T follicular helper cell (primary cell): ENCODE results near the gene ITGB3.
"Not testable (repeated sequence)": the region's sequence is repeated elsewhere in the genome, so short reads cannot be mapped to it uniquely, and the experiment has no call there.

Experiments
- DNase-seq: peaks from one replicate; pipeline ENCODE4 v3.0.0-alpha.2; 2020; ENCODE audit warnings: low read depth

Gene ITGB3

DNA sequence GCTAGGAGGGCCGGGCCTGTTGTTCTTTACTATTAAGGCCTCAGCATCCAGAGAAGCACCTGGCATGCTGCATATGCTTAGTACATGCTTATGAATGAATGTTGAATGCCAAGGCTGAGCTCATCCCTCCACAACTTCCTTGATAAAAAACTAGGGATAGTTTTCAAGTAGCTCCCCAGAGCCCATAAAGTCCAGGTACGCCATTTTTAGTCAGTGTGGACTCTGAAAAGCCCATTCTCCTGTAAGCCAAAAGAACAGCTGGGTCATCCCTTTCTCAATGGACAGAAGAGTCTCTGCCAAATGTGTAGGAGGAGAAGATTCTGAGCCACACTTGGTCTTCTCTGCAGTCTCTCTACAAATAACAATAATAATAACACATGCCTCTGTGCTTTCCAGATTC is 8.9 kb upstream of the ITGB3 start:
- no peak for DNase-seq

DNA sequence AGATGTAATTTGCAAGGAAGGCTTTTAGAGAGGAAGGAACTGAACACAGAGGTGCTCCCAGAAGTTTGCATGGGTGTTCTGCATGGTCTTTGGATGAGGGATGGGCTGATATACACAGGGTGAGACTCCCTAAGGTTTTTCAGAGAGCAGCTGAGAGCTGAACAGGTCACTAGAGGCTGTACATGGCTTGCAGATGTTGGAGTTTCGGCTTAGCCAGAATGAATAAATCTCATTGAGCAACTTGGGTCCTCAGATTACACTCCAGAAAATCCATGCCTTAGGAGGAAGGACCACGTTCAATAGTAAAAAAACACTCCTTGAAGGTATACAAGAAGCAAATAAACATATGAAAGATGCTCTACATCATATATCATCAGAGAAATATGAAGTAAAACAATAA is 7.5 kb upstream of the ITGB3 start:
- no peak for DNase-seq

DNA sequence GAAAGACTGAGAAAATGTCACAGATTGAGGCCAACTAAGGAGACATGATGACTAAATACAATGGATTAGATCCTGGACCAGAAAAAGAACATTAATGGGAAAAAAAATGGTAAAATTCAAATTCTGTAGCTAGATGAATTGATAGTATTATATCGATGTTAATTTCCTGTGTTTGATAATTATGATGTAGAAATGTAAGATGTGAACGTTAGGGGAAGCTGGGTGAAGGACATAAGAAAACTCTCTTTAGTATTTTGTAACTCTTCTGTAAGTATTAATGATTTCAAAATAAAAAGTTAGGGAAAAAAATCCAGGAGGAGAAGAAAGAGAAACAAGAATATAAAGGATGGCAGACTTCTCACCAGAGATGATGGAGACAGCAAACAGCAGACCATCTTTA is 2.8 kb upstream of the ITGB3 start:
- DNase-seq: no peak

DNA sequence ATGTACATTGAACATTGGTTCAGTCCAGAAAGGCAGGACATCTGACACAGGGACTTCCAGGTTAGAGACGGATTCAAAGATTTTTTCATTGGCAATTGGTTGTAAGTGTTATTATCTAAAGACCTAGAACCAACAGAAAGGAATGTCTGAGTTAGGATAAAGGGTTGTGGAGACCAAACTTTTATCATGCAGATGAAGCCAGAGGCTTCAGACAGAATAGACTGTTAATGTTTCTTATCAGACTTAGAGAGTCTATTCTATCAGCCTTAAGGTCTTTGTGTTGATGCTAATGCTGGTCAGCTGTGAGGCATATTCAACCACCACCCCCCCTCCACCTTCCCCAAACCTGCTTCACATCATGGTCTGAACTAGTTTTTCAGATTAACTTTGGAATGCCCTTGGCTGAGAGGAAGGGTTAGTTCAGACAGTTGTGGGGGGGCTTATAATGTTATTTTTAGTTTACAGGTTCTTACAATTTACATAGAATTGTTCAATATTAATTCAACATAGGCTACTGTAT is 2.1 kb upstream of the ITGB3 start:
- DNase-seq: no peak

DNA sequence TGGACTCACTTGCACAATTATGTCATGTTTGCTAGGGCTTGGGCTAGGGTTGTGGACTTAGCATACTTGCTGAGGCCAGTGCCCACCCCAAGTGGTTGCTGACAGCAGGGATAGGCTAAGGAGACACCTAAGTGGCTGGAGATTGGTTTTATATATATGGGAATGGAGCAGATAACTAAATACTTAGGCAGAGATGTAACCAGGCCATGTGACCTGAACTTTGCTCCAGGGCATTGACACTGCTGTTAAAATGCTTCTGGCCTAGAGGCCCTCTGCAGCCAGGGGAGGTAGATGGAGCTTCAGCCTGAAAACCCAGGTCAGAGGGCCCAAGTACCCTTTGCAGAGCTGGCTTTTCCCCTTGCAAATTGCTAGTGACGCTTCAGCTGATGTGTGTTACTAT is 1.4 kb upstream of the ITGB3 start:
- DNase-seq: no peak

DNA sequence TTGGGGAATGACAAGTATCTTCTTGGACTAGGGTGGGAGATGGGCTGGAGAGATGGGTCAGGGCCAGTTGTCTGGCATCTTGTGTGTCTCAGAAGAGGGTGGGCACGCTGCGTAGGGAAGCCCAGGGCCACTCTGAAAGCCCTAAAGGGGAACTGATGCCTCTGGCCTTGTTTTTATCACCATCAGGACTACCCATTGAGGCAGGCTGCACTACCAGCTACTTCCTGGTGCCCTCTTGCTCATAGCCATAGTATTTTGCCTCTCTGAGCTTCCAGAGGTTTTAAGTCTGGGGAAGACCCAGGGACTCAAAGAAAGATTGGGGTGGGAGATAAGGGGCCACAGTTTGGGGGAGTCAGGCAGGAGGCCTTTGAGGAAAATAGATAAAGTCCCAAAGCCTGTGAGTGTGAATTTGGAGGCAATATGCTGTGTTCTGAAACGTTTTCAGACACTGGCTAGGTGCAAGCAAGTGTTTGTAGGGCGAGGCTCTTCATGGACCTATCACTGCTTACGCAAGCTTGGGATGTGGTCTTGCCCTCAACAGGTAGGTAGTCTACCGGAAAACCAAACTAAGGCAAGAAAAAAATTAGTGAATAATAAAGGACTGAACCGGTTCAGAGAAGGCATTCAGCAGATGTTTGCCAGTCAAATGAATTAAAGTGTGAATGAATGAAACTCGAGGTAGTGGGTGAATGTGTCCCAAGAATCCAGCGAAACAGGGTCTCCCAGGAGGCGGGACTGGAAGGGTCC is 688 bp upstream of the ITGB3 start:
- no peak for DNase-seq

DNA sequence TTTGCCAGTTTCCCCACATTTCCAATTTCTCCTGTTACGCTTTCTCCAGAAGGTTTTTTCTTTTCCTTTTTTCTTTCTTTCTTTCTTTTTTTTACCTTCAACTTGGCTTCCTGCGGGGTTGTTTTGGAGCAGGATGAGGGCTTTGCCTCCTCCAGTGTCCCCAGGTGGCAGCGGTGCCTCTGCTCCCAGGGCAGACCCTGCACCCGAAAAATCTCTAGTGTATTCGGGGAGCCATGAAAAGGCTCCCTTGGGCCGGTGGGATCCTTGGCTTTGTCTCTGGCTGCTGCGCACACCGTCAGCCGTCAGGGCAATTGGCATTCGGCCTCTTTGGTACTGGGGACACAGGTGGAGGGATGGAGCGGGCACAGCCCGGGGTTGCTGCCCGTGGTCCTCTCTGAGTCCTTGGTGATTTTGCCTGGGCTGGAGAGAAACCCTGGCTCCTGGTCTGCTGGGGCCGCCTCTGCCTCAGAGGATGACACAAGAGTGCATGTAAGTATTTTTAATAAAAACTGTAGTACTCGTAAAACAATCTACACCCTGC is 846 bp downstream of the ITGB3 start:
- no peak for DNase-seq

DNA sequence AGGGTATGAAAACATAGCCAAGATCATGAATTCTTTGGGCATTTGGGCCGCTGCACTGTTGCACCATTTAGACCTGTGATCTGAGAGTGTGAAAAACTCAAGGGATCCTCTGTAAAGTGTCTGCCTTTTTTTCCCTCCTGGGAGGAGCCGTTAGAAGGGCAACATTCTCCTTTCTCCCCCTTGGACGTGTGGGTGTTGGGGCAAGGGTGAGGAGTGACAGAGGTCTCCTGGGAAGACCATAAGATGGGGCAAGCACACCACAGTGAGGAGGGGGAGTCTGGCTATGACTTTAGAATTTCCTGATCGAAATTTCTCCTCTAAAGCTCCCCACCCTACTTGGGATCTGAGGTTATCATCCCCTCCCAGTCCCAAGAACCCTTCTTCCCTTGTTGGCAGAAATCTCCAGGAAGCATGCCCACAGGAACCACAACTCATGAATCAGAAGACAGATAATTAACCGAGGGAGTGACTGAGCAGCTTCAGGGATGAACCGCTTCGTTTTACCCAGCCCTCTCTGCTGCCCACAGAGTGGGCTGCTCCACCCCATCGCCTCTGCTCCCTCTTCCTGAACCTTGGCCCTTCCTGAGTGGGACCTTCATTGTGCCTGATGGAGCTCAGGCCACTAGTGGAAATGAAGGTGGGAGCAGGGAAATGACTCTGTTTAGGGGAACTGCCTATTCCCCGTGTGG is 4.2 kb downstream of the ITGB3 start:
- DNase-seq: no peak

DNA sequence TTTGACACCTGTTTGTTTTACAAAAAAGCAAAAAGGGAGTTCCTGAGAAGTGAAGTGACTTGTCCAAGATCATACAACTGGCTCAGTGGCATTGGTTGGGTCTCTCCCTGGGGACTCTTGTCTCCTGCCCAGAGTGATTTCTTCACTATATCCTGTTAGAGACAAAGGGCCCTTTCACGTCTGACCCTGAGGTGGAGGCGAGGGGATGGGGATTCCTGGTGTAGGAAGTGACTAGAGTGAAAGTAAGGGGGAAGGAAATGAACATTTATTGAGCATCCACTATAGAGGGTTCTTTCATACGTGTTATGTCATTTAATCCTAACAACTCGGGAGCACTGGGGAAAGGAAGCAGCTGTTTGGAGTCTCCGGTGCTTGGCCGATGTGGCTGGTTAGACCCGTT is 9.0 kb downstream of the ITGB3 start:
- DNase-seq: no peak

DNA sequence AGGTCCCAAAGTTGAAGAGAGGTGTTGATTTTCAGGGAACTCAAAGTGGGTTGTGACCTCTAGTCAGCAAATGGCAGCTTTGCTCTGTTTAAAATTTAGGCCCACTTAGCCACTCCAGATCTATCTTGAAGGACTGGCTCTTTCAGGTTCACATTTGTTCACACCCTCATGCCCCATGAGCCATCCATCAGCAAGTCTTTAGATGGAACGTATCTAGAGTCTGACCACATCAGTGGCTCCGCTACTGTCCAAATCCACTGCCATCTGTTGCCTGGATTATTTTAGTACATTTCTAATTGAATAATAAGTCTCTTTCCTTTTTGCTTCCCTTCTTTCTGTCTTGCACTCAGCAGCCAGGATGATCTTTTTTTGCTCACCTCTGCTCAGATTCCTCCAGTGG is 10.5 kb downstream of the ITGB3 start:
- no peak for DNase-seq

DNA sequence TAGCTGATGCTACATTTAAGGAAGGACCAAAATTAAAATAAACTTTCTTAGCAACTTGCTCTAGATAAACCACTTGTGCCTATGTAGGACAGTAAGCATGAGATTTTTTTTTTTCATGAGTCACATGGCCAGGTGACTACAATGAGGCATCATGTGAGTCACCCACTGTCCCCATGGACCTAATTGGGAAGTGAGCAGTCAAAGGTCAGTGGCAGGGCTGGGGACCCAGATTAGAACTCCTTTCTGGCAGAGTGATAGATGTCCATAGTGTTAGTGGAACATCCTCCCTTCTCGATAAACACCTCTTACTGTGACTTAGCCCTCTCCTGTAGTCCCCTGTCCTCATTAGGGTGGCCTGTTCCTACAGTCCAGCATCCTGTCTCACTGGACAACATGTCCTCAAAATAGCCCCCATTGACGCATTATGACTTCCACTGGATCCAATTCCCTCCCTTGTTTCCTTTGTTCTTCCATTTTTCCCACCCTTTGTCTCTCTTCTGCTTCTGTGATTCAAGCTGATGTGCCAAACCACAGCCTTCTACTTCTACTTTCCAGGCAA is 12.4 kb downstream of the ITGB3 start:
- no peak for DNase-seq

DNA sequence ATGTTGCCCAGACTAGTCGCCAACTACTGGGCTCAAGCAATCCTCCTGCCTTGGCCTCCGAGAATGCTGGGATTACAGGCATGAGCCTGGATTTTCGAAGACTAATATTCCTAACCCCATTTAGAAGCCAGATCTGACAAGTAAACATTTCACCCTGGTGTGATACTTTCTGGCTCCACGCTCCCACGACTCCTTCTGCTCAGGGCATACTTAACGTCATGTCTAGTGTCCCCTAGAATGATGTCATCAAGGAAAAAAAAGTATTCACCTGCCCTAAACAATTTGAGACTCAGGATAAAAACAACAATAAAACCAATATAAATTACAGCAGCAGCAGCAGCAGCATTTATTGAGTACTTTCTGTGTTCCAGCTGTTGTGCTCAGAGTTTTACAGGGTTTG is 13.2 kb downstream of the ITGB3 start:
- no peak for DNase-seq

DNA sequence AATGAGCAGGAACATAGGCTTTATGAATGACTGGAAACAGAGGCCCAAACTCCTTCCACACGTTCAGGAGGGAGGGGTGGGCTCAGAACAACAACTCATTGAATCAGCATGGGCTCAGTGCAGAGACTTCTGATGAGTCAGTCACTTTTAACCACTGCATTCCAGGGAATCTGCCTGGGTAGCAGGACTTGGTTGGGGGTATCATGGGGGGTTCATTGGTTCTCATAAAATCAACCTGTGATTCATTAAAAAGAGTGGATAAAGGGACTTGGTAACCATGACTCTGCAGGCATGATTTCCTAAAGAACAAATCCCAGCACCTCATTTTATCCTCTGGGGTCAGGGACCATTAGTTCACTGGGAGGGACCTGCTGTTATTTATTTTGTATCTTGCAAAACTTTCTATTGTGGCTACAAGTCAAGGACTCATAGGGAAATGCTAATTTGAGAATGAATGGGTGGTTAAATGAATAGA is 13.8 kb downstream of the ITGB3 start:
- DNase-seq: no peak

DNA sequence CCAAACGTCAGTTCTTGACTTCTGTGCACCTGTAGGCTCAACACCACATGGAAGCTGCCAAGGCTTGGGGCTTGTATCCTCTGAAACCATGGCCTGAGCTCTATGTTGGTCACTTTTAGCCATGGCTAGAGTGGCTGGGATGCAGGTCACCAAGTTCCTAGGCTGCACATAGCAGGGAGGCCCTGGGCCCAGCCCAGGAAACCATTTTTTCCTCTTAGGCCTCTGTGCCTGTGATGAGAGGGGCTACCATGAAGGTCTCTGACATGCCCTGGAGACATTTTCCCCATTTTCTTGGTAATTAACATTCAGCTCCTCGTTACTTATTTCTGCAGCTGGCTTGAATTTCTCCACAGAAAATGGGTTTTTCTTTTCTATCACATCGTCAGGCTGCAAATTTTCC is 15.3 kb downstream of the ITGB3 start:
- DNase-seq: not testable (repeated sequence)

DNA sequence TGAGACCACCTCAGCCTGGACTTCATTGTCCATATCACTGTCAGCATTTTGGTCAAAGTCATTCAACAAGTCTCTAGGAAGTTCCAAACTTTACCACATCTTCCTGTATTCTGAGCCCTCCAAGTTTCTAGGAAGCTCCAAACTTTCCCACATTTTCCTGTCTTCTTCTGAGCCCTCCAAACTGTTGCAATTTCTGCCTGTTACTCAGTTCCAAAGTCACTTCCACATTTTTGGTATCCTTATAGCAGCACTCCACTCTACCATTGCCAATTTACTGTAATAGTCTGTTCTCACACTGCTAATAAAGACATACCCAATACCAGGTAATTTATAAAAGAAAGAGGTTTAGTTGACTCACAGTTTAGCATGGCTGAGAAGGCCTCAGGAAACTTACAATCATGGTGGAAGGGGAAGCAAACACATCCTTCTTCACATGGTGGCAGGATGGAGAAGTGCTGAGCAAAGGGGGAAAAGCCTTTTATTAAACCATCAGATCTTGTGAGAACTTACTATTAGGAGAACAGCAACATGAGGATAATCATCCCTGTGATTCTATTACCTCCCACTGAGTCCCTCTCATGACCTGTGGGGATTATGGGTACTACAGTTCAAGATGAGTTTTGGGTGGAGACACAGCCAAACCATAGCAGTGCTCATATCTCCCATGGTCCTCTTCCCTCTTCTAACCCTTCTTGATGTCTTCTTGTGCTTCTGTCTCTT is 16.1 kb downstream of the ITGB3 start:
- not testable (repeated sequence) for DNase-seq

DNA sequence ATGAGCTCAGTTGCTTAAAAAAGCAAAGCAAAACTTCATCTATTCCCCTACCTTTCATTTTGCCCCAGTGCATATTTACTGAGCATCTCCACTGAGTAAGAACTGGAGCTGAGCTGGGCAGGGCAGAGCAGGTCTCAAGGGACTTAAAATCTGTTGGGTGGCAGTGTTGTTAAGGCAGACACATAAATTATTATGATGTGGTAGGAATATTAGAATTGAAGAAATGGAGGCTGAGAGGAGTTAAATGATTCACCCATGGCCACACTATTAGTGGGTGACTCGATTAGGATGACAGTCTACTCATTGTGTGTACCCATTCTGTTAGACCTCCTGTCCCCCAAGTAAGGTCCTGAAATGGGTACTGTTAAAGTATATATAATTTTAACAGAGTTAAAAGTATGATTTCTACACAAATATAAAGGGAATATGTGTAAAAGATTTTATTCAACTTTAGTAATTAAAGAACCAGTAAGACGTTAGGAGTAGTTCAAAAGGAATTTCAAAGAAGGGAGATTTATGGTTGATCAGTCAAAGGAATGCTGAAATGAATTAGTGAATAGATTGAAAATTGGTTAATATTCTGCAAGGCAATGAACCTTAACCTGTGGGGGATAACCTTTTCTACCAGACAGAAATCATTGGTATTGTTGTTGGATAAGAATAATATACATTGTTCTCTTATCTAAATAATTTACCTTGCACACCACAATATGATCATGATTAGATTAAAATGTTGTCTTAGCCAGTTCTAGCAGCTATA is 17.5 kb downstream of the ITGB3 start:
- no peak for DNase-seq

DNA sequence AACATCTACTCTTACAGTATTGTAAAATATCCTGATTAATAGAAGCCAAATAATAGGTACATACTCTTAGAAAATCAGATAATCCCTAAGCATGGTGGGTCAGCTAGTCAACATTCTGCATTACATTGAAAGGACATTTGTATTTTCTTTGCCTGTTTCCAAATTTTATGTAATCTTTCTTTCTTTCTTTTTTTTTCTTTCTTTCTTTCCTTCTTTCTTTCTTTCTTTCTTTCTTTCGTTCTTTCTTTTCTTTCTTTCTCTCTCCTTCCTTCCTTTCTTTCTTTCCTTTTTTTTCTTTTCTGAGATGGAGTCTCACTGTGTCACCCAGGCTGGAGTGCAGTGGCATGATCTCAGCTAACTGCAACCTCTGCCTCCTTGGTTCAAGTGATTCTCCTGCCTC is 18.9 kb downstream of the ITGB3 start:
- DNase-seq: no peak

DNA sequence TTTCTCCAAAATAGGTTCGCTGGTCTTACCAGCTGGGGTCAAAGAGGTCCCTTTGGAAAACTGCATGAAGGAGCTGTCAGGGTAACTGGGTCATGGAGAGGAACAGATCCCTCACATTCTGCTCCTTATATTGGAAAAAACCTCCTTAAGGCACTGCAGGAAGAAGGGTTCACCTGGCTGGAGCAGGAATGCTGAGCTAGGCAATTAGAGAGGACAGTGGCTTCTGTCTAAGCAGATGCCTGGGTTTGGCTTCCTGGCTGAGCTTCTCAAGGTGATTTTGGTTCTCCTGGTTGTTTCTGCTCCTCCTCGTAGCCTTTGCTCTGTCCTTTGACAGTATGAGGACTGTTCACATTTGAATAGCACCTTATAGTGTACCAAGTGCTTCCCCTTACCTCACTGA is 19.6 kb downstream of the ITGB3 start:
- DNase-seq: no peak

DNA sequence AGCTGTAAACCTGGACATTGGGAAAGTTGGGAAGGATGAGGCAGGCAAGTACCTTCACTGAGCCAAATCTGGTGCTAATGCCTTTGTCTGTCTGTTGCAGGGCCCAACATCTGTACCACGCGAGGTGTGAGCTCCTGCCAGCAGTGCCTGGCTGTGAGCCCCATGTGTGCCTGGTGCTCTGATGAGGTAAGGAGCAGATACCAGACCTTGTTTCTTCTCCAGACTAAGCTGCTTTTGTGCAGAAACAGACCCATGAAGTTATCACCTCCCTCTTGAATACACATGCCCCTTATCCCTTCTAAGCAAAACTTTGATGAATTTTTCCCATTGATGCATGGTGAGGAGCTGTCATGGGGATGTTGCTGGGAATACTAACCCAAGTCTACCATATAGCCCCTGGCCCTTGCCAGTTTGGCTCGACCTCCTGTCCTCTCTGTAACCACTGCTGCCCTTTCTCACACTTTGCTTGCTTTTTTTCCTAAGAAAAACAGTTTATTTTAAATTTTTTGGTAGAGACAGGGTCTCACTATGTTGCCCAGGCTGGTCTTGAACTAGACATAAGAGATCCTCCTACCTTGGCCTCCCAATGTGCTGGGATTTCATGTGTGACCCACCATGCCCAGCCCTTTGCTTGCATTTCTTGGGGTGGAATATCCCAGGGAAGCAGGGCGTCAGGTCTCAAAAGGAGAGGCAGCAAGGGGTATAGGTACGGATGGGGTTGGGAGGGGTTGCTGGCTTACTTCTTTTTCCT is 20.9 kb downstream of the ITGB3 start:
- no peak for DNase-seq

DNA sequence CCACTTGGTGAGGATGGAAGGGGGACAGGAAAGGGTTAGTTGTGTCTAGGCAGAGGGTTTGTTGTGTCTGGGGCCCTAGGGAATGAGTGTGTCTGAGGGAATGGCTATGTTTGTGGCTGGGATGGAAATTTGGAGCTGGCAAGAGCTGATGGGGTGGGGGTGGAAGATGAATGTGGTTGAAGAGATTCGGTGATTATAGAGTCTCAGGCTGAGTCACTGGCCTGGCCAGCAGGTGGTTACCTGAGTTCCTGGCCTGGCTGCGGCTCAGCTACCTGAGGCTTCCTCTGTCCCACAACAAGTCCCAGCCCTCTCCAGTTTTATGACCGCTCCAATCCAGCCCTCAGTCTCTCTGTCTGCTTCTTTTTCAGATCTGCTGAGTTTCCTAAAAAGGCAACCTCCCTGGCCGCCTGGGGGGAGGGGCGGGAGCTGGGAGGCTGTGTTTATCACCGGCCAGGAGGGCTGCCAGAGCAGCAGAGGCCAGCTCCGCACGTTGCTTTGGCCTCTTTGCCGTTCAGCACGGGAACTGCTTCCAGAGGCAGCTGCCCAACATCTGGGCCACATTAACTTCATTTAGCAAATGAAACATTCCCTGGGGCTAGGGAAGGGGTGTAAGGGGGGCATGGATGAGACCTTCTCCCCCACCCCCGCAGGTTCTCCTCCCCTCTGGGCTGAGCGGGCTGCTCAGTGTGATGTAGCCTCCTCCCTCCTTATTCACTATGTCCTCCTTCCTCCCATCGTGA is 21.8 kb downstream of the ITGB3 start:
- DNase-seq: no peak
